H1 (cell line): ENCODE results near the gene XPOT. TPM values are rescaled to one million over a fixed set of nuclear protein-coding genes. Genes with fewer than 3 reads are reported as not detected.

ENCODE experiments used
- BRCA1 ChIP-seq: IDR thresholded peaks from 2 replicates; pipeline ENCODE4 v1.6.1; 2012; ENCODE audit warnings: low read depth, low read length, improper control_type of control experiment
- FOSL1 ChIP-seq: IDR thresholded peaks from 2 replicates; pipeline ENCODE4 v1.6.1; 2011; ENCODE audit warnings: mild to moderate bottlenecking, low read depth, low read length, moderate library complexity; ENCODE audit not compliant: insufficient read depth
- POLR2A ChIP-seq, 2 experiments: IDR thresholded peaks; 1 replicate in 1 of 2; 2 replicates in 1 of 2; pipeline ENCODE4 v1.6.1; 2011; ENCODE audit warnings: low read depth in 2 of 2, low read length in 2 of 2, mild to moderate bottlenecking in 2 of 2; ENCODE audit errors: control extremely low read depth in 1 of 2
- RNF2 ChIP-seq: fragments of 200-900, 300-1000 bp; sonication (generic); IDR thresholded peaks from 2 replicates; pipeline ENCODE4 v1.7.1; 2016; ENCODE audit warnings: borderline replicate concordance, low read depth, mild to moderate bottlenecking, antibody characterized with exemption, low read length; ENCODE audit not compliant: poor library complexity, severe bottlenecking; ENCODE audit errors: missing control alignments
- TBP ChIP-seq: IDR thresholded peaks from 2 replicates; pipeline ENCODE4 v1.6.1; 2011; ENCODE audit warnings: low read depth, low read length, improper control_type of control experiment
- ZNF274 ChIP-seq: IDR thresholded peaks from 2 replicates; pipeline ENCODE4 v1.7.0; 2012; ENCODE audit warnings: low read length, borderline replicate concordance; ENCODE audit errors: extremely low read depth
- polyA plus RNA-seq, 7 experiments: library from polyadenylated mRNA; depleted of rRNA in 3 of 7; stranded (reverse) in 5 of 7; unstranded in 2 of 7; fragments of >200 nt in 5 of 7; fragments of 200-250 nt in 2 of 7; gene quantifications; 1 replicate in 5 of 7; 2 replicates in 1 of 7; 4 replicates in 1 of 7; pipeline versions ENCODE4 v1.2.1 to v1.2.3, GENCODE V29; 2011 to 2013; ENCODE audit warnings: missing spikeins in 2 of 7, mixed read lengths in 2 of 7
- total RNA-seq: library from RNA; stranded (reverse); fragmentation: NEBNext Ultra II Directional; extraction: Animal tissue kit (Norgen Biotek cat#: 25700); gene quantifications from 2 replicates; pipeline ENCODE4 v1.2.1, GENCODE V29; 2021
- TF ChIP-seq, protein P1 (sequence below): fragments of 300-600 bp; sonication (generic); IDR thresholded peaks from 2 replicates; pipeline ENCODE4 v1.7.1; 2012; ENCODE audit warnings: low read length, moderate library complexity, mild to moderate bottlenecking, inconsistent platforms; ENCODE audit not compliant: insufficient replicate concordance

Gene XPOT
- total and polyA plus RNA-seq, 2 of the 8 experiments (the other 6 are each of a cell fraction or from before 2014, with no cell fraction given) = 38.8 to 176 TPM

DNA sequence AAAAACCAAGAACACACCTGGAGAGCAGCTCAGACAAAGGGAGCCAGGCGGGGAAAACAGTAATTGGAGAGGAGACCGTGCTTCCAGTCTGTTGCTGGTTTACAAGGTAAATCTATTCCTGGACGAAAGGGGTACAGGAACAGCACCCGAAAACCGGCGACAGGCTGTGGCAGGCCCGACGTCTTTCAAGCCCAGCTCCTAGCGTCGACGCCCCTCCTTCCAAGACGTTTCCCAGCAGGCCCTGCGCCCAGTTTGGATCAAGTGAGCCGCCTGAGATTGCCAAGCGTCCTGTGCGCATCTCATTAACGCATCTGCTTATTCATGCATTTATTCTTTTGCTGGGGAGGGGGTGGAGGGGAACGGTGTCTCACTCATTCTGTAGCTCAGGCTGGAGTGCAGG is 15.0 kb upstream of the XPOT start (continued):
- TF ChIP-seq, protein P1, sequence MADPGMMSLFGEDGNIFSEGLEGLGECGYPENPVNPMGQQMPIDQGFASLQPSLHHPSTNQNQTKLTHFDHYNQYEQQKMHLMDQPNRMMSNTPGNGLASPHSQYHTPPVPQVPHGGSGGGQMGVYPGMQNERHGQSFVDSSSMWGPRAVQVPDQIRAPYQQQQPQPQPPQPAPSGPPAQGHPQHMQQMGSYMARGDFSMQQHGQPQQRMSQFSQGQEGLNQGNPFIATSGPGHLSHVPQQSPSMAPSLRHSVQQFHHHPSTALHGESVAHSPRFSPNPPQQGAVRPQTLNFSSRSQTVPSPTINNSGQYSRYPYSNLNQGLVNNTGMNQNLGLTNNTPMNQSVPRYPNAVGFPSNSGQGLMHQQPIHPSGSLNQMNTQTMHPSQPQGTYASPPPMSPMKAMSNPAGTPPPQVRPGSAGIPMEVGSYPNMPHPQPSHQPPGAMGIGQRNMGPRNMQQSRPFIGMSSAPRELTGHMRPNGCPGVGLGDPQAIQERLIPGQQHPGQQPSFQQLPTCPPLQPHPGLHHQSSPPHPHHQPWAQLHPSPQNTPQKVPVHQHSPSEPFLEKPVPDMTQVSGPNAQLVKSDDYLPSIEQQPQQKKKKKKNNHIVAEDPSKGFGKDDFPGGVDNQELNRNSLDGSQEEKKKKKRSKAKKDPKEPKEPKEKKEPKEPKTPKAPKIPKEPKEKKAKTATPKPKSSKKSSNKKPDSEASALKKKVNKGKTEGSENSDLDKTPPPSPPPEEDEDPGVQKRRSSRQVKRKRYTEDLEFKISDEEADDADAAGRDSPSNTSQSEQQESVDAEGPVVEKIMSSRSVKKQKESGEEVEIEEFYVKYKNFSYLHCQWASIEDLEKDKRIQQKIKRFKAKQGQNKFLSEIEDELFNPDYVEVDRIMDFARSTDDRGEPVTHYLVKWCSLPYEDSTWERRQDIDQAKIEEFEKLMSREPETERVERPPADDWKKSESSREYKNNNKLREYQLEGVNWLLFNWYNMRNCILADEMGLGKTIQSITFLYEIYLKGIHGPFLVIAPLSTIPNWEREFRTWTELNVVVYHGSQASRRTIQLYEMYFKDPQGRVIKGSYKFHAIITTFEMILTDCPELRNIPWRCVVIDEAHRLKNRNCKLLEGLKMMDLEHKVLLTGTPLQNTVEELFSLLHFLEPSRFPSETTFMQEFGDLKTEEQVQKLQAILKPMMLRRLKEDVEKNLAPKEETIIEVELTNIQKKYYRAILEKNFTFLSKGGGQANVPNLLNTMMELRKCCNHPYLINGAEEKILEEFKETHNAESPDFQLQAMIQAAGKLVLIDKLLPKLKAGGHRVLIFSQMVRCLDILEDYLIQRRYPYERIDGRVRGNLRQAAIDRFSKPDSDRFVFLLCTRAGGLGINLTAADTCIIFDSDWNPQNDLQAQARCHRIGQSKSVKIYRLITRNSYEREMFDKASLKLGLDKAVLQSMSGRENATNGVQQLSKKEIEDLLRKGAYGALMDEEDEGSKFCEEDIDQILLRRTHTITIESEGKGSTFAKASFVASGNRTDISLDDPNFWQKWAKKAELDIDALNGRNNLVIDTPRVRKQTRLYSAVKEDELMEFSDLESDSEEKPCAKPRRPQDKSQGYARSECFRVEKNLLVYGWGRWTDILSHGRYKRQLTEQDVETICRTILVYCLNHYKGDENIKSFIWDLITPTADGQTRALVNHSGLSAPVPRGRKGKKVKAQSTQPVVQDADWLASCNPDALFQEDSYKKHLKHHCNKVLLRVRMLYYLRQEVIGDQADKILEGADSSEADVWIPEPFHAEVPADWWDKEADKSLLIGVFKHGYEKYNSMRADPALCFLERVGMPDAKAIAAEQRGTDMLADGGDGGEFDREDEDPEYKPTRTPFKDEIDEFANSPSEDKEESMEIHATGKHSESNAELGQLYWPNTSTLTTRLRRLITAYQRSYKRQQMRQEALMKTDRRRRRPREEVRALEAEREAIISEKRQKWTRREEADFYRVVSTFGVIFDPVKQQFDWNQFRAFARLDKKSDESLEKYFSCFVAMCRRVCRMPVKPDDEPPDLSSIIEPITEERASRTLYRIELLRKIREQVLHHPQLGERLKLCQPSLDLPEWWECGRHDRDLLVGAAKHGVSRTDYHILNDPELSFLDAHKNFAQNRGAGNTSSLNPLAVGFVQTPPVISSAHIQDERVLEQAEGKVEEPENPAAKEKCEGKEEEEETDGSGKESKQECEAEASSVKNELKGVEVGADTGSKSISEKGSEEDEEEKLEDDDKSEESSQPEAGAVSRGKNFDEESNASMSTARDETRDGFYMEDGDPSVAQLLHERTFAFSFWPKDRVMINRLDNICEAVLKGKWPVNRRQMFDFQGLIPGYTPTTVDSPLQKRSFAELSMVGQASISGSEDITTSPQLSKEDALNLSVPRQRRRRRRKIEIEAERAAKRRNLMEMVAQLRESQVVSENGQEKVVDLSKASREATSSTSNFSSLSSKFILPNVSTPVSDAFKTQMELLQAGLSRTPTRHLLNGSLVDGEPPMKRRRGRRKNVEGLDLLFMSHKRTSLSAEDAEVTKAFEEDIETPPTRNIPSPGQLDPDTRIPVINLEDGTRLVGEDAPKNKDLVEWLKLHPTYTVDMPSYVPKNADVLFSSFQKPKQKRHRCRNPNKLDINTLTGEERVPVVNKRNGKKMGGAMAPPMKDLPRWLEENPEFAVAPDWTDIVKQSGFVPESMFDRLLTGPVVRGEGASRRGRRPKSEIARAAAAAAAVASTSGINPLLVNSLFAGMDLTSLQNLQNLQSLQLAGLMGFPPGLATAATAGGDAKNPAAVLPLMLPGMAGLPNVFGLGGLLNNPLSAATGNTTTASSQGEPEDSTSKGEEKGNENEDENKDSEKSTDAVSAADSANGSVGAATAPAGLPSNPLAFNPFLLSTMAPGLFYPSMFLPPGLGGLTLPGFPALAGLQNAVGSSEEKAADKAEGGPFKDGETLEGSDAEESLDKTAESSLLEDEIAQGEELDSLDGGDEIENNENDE = no peak
- TF ChIP-seq BRCA1 = no peak
- TF ChIP-seq ZNF274 = no peak
- TF ChIP-seq FOSL1 = no peak
- no peak for TF ChIP-seq RNF2
- TF ChIP-seq POLR2A (IDR thresholded peaks at IDR 0.05; ENCODE audit: control extremely low read depth in 1 of 2, low read depth in 2 of 2, low read length in 2 of 2) = no peak
- no peak for TF ChIP-seq TBP
